Measurements from ENCODE around the gene MRPL42.
"Not testable (repeated sequence)": the region's sequence is repeated elsewhere in the genome, so short reads cannot be mapped to it uniquely, and the experiment has no call there.

Gene MRPL42

DNA sequence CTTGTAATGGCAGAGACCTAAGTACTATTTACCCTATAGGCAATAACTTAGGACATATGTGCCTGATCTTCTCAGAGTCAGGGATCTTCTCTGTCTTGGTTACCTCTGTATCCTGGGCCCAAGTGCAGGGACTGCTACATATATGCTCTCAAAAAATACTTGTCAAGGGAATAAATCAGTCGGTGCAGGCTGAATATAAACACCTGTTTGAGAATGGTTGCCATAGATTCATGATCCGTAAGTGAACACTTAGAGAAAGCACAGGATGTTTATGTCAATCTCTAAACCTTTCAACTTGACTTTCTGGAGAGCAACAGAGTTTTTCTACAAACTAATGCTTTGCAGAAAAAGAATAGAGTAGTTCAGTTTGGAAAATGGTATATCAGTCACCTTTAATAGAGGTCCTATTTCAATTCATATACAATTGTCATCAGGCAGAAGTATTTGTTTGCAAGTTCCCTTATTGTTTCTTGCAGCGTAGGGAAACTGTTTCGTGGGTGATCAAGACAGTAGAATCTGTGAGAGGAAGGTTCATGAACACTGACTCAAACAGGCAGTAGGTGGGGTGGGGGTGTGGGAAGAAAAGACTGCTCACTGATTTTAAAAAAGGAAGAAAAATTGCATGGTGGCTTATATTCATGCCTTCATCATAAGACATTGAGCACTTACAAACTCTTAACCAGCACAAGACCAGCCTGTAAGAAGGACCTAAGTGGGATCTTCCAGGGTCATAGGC, 19.6 kb upstream of the MRPL42 start:
- no peak for DNase-seq

- no peak for DNase-seq
These were observed 18.5 kb upstream of the MRPL42 start for GRCh38 chr12:93448796-93449195.

GRCh38 chr12:93449277-93449676, 18.0 kb upstream of the MRPL42 start:
- no peak for DNase-seq

GRCh38 chr12:93451423-93452158, 15.7 kb upstream of the MRPL42 start:
- no peak for DNase-seq

DNA sequence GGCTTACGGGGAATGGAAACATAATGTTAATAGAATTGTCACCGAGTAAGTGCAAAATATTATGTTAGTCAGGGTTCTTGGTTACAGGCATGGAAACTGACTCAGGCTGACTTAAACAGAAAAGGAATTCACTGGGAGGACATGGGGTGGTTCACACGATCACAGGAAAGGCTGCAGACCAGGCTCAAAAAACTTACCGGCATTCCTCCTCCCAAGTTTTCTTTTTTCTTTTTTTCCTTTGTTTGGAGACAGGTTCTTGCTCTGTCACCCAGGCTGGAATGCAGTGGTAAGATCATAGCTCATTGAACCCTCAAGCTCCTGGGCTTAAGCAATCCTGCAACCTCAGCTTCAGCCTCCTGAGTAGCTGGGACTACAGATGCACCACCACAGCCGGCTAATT, 13.7 kb upstream of the MRPL42 start:
- DNase-seq: no peak

DNA sequence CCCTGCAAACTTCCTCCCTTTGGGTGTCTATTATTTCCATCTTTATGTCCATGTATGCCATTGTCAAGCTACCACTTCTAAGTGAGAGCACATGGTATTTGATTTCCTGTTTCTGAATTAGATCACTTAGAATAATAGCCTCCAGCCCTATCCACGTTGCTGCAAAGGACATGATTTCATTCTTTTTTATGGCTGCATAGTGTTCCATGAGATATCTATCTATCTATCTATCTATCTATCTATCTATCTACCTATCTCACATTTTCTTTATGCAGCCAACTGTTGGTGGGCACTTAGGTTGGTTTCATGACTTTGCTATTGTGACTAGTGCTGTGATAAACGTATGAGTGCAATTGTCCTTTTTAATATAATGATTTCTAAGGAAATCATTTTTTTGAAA, 11.2 kb upstream of the MRPL42 start:
- no peak for DNase-seq

- no peak for DNase-seq
These were observed 8.2 kb upstream of the MRPL42 start for GRCh38 chr12:93459097-93459496.

DNA sequence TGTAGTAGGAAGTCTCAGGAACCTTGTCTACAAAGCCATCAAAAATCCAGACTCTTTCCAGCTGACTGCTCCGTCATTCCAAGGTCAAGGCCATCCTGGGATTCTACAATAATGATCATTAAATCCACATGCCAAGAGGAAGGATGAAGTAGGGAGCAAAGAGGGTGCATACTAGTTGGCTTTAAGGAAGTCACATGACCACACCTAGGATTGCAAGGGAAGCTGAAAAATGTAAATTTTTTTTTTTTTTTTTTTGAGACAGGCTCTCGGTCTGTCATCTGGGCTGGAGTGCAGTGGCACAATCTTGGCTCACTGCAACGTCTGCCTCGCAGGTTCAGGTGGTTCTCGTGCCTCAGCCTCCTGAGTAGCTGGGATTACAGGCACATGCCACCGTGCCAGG, 7.3 kb upstream of the MRPL42 start:
- no peak for DNase-seq

- DNase-seq: no peak
These were observed 6.4 kb upstream of the MRPL42 start for GRCh38 chr12:93460902-93461301.

- DNase-seq: no peak
These were observed 5.8 kb upstream of the MRPL42 start for GRCh38 chr12:93461503-93461902.

GRCh38 chr12:93465841-93466240, 1.5 kb upstream of the MRPL42 start:
- DNase-seq: no peak

DNA sequence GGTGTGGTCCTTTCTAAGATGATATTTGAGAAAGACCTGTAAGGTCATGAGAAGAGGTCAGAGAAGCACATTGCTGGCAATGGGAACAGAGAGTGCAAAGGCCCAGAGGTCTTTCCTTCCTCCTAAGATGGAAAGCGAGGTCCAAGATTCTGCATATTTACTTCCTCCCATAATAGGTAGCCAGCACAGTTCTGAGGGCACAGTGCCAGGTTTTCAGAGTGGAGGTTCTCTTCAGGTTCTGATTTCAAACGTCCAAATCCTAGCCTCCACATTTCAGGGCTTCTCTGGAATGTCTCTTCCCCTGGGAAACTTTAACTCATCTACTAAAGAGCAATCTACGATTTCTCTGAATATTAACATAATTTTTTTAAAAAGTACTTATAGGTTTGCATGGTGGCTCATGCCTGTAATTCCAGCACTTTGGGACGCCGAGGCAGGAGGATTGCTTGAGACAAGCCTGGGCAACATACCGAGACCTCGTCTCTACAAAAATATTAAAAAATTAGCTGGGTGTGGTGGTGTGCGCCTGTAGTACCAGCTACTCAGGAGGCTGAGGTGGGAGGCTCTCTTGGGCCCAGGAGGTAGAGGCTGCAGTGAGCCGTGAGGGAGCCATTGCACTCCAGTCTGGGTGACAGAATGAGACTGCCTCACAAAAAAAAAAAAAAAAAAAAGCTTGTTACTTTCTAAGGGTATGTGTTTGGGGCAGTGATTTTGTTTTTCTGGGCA, 526 bp upstream of the MRPL42 start:
- no peak for DNase-seq

GRCh38 chr12:93468008-93468371, 676 bp downstream of the MRPL42 start:
- no peak for DNase-seq

DNA sequence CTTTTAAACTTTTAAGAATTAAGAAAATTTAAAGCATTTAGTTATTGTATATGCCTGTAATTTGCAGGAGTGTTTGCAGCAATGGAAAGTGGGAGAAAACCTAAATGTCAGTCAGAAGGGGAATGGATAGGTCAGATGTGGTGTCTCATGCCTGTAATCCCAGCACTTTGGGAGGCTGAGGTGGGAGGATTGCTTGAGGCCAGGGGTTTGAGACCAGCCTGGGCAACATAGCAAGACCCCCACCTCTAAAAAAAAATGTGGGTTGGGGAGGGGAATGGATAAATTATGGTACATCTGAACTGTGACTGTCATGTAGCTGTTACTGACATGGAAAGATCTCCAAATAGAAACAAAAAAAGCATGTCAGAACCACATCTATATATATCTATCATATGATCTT, 2.1 kb downstream of the MRPL42 start:
- no peak for DNase-seq

- no peak for DNase-seq
These were observed 9.2 kb downstream of the MRPL42 start for GRCh38 chr12:93476555-93476954.

- no peak for DNase-seq
These were observed 15.4 kb downstream of the MRPL42 start for GRCh38 chr12:93482721-93483120.

- no peak for DNase-seq
These were observed 16.0 kb downstream of the MRPL42 start for GRCh38 chr12:93483151-93483807.

GRCh38 chr12:93484315-93484981, 17.1 kb downstream of the MRPL42 start:
- DNase-seq: no peak

- not testable (repeated sequence) for DNase-seq
These were observed 25.5 kb downstream of the MRPL42 start for GRCh38 chr12:93492808-93493207.

DNA sequence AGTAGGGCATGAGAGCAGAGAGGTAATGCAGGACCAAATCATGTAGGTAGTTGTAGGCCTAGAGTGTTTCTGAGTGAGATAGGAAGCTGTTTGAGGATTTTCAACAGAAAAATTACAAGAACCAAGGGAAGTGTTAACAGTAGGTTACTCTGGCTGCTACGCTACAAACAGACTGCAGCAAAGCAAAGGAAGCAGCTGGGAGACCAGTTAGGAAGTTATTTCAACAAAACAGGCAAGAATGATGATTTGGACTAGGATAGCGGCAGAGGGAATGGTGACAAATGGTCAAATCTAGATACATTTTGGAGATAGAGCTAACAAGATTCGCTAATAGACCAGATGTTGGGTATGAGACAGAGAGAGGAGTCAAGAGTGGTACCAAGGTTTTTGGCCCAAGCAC, 26.8 kb downstream of the MRPL42 start:
- DNase-seq: no peak

DNA sequence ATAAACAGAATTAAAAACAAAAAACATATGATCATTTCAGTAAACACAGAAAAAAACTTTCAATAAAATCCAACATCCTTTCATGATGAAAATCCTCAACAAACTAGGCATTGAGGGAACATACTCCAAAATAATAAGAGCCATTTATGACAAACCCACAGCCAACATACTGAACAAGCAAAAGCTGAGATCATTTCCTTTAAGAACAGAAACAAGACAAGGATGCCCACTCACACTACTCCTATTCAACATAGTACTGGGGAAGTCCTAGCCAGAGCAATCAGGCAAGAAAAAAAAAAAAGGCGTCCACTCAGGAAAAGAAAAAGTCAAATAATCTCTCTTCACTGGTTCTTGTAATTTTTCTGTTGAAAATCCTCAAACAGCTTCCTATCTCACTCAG, 30.1 kb downstream of the MRPL42 start:
- DNase-seq: no peak

GRCh38 chr12:93498813-93499212, 31.5 kb downstream of the MRPL42 start:
- DNase-seq: not testable (repeated sequence)

DNA sequence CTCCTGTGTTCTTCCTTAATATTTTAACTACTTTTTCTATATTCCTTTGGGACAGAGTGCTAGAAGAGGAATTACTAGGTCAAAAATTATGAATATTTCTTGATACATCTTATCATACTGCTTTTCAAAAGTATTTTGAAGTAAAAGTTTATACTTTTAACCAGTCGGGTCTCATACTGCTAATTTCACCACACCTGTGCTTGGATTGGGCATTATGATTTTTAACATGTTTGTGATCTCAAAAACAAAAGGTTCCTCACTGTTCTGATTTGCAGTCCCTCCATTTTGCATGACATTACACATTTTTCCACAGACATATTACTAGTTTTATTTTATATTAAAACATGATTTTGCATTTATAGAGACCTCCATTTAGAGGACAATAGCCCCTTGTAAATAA, 32.9 kb downstream of the MRPL42 start:
- no peak for DNase-seq

All from KG1 (cell line).